ENCODE results near the gene TMEM174.
"Not testable (repeated sequence)": the region's sequence is repeated elsewhere in the genome, so short reads cannot be mapped to it uniquely, and the experiment has no call there.

TMEM174 gene

DNA sequence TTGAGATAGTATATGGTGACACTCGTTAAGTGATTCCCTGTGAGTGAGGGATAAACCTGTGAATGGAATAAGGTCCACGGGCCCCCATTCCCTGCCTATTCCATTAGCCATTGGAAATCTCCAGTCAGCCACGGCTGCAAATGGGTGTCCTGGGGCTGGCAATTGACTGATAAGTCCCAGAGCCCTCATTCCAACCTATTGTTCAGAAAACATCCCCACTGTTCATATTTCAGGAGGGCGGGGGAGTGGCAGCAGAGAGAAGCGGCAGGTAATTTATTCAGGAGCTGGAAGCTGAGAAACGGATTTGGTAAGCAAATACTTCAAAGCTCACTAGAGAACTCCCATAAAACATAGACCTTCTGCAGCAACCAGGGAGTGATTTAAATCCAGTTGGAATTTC is 42.0 kb downstream of the TMEM174 start:
- no peak for ATAC-seq (replicated peaks)
- no peak overlapping the region for H3K27ac Mint-ChIP-seq
- DNase-seq: no peak
- H3K9me3 Mint-ChIP-seq: peaks cover 6% of the 10 kb centered on the region in 2 donors
- peaks cover 0 to under 1% of the 10 kb centered on the region in 2 donors for H3K36me3 Mint-ChIP-seq
- peaks cover 78 to 86% of the 10 kb centered on the region in 2 donors for H3K27me3 Mint-ChIP-seq
- H3K4me3 Mint-ChIP-seq: no peak overlapping the region
- peaks cover 13 to 21% of the 10 kb centered on the region in 2 donors for H3K4me1 Mint-ChIP-seq

DNA sequence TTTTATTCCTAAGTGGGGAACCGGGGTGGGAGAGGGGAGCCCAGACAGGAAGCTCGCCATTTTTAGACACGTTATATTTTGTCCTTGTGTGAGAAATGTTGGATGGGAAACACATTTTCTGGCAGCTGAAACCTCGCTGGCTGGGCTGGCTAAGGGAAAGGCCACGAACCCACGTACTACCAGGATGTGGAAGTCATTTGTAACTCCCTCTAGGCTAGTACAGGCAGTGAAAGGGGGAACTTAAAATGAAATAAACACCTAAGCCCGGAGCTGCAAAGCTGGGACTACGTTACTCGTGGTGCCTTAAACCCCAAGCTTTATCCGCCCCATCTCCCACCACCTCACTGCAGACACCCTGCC is 42.5 kb downstream of the TMEM174 start:
- DNase-seq (no peak), ATAC-seq (replicated peaks) (peak; percentile 47 to 58)
- Mint-ChIP-seq H3K9me3 (peaks cover 3 to 5% of the 10 kb centered on the region in 2 donors), H3K27me3 (peaks cover 80 to 86% of the 10 kb centered on the region in 2 donors), H3K36me3 (no peaks in the 10 kb centered on the region), H3K4me1 (peaks cover 13 to 21% of the 10 kb centered on the region in 2 donors), H3K4me3 (peak overlapping the region; percentile 57 to 75), H3K27ac (no peak overlapping the region)

DNA sequence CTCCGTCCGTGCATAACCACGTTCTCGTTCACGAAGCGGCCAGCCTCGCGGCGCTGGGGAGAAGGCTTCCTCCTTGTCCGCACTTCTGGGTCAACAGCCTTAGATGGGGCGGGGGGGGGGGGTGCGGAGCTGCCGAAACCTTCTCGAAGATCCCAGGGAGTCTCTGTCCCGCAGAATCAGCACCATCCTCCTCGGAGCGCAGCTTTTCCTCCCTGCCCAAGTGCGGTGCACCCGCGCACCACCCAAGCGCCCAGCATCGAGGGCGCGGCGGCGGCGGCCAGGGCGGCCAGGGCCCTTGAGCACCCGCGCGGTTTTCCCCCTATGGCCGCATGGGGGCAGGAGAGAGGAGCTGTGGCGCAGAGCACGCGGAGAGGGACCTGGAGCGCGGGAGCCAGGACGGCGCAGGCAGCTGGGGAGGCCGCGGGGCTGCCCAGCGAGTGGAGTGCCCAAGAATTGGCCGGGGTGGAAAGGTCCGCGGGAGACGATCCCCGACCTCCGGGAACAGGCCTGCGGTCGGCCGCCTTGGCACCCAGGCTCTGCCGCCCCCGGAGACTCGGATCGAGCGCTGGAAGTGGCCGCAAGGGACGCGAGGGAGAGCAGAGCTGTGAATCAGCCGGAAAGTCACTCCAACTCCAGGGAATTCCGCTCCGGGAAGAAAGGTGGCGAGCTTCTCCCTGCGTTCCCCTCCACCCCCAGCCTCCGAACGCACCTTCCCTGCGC is 43.1 kb downstream of the TMEM174 start:
- no peak overlapping the region for H3K27ac Mint-ChIP-seq
- peaks cover 13 to 21% of the 10 kb centered on the region in 2 donors for H3K4me1 Mint-ChIP-seq
- H3K27me3 Mint-ChIP-seq: peaks cover 76 to 82% of the 10 kb centered on the region in 2 donors
- no peaks in the 10 kb centered on the region for H3K36me3 Mint-ChIP-seq
- DNase-seq: peak; percentile 48
- no peaks in the 10 kb centered on the region for H3K9me3 Mint-ChIP-seq
- peak; percentile 79 to 86 for ATAC-seq (replicated peaks)
- peak overlapping the region; percentile 57 to 75 for H3K4me3 Mint-ChIP-seq

DNA sequence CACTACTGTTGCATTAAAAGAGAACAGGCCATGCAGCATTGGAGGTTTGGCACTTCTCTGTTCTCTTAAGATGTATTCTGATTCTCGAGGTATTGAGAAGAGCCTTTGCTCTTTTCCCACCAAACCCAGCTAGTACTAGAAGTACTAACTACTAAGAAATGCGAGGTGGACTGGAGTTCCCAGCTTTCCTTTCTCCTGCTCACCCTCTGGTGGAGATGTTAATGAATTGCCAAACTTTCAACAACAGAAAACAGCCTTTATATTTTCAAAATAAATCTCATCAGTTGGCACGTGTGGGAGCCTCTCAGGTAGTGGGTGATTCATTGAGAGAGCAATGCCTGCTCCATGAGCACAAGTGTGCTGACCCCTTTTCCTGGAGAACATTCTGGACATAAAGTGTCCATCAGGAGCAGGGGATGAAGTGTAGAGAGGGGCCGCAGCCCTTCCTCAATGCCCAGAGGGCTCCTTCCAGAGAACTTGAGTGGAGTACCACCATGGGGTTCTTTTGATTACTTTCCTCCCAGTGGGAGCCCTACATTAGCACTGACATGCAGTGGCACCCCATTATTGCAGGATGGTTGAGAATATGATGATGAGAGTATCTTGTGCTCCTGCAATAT is 45.7 kb downstream of the TMEM174 start:
- H3K9me3 Mint-ChIP-seq: no peaks in the 10 kb centered on the region
- no peaks in the 10 kb centered on the region for H3K36me3 Mint-ChIP-seq
- no peak overlapping the region for H3K4me3 Mint-ChIP-seq
- H3K27me3 Mint-ChIP-seq: peaks cover 60 to 72% of the 10 kb centered on the region in 2 donors
- peaks cover 10 to 17% of the 10 kb centered on the region in 2 donors for H3K4me1 Mint-ChIP-seq
- H3K27ac Mint-ChIP-seq: no peak overlapping the region
- DNase-seq (no peak), ATAC-seq (replicated peaks) (no peak)

DNA sequence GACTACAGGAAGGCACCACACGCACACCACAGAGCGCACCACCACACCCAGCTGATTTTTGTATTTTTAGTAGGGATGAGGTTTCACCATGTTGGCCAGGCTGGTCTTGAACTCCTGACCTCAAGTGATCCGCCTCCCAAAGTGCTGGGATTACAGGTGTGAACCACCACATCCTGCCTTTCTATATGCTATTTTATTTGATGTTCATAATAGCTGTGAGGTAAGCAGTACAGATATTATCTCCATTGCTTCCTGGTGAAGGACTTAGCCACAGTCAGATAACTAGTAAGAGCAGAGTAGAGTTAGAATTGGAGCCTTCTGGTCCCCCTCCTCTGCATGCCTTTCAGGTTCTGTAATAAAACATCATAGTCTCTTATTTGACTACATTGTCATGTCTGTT is 46.3 kb downstream of the TMEM174 start:
- not testable (repeated sequence) for H3K4me3 Mint-ChIP-seq; H3K36me3 Mint-ChIP-seq; H3K9me3 Mint-ChIP-seq; DNase-seq; ATAC-seq (replicated peaks); H3K27ac Mint-ChIP-seq
- Mint-ChIP-seq H3K4me1 (peaks cover 7 to 14% of the 10 kb centered on the region in 2 donors), H3K27me3 (peaks cover 59 to 65% of the 10 kb centered on the region in 2 donors)

DNA sequence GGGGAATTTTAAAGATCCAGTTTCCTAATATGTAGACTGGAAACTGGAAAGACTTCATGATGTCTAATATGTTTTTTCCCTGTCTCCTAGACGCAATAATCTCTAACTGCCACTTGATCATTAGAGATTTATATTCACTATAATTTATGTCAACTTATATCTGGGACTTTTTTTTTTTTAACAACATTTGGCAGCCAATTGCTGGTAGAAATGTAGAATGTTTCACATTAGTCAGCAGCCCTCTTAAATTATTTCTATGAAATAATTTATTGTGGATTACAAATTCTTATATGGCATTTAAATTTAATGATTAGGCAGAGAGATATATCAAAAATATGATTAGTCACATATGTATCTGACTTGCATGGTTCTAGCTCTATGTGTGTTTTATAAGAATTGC is 48.2 kb downstream of the TMEM174 start:
- DNase-seq: no peak
- H3K4me3 Mint-ChIP-seq: no peak overlapping the region
- no peak for ATAC-seq (replicated peaks)
- peaks cover 48% of the 10 kb centered on the region in 2 donors for H3K27me3 Mint-ChIP-seq
- H3K9me3 Mint-ChIP-seq: no peaks in the 10 kb centered on the region
- H3K36me3 Mint-ChIP-seq: no peaks in the 10 kb centered on the region
- H3K4me1 Mint-ChIP-seq: peaks cover 1 to 3% of the 10 kb centered on the region in 2 donors
- H3K27ac Mint-ChIP-seq: no peak overlapping the region

DNA sequence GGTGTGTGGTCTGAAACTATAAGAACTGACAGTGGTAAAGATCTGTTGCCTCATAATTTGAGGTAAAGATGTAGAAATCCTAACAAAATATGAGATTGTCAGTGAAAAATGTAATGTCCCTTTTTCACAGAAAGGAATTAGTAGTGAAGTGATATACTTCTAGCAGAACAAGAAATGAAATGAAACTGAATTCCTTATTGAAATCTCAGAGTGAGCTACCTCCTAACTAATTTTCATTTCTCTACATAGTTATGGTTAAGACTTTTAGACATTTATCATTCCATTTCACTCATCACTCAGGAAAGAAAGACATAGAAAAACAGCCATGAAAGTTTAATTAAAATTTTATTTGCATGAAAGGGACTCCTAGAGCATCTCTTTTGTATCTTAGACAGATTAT is 48.7 kb downstream of the TMEM174 start:
- Mint-ChIP-seq H3K4me3 (no peak overlapping the region), H3K27ac (no peak overlapping the region), H3K36me3 (no peaks in the 10 kb centered on the region), H3K4me1 (no peaks in the 10 kb centered on the region), H3K9me3 (no peaks in the 10 kb centered on the region), H3K27me3 (peaks cover 45 to 48% of the 10 kb centered on the region in 2 donors)
- ATAC-seq (replicated peaks) (no peak), DNase-seq (no peak)

DNA sequence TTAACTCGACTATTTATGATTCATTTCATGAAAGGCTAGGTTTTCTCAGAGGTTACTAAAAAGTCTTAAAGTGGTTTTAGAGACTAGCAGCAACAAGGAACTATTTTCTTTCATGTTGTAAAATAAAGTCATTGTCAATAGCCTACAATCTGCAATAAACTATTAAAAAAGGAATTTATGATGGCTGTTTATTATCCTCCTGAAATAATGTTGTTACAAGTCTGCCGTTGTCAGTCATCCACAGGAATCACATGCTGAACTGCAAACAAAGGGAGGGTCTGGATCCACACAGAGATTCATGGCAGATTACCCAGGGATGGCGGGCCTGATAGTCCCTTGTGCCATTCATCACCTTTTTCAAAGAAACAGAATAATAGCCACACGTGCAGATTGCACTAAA is 49.2 kb downstream of the TMEM174 start:
- no peak for ATAC-seq (replicated peaks)

More for the DNA sequence above, 49.2 kb downstream of the TMEM174 start:
- Mint-ChIP-seq H3K27ac (no peak overlapping the region), H3K4me3 (no peak overlapping the region), H3K36me3 (no peaks in the 10 kb centered on the region), H3K27me3 (peaks cover 45 to 48% of the 10 kb centered on the region in 2 donors), H3K9me3 (no peaks in the 10 kb centered on the region), H3K4me1 (no peaks in the 10 kb centered on the region)
- no peak for DNase-seq
